SK-N-SH (cell line): ENCODE data around the gene ODAD2. TPM values are rescaled to one million over a fixed set of nuclear protein-coding genes. Genes with fewer than 3 reads are reported as not detected.

Experiments
- CTCF ChIA-PET: fragments of 300-600, 350-600 bp; formaldehyde crosslinking; extraction: SDS; loops from one replicate; lab custom pipeline; 2021; lab: Yijun Ruan, JAX
- POLR2A ChIA-PET: fragments of 350-600 bp; sonication (Branson Sonifier 250); formaldehyde crosslinking; extraction: SDS; loops from one replicate; lab custom pipeline; 2020; ENCODE audit warnings: antibody characterized with exemption, inconsistent platforms; lab: Yijun Ruan, JAX
- DNase-seq: peaks from one replicate; pipeline ENCODE4 v3.0.0; 2012
- H2AFZ ChIP-seq: fragments of 200-600 bp; sonication (generic); 2 replicates; pipeline ENCODE4 v1.8.1; 2016; ENCODE audit warnings: antibody characterized with exemption, mild to moderate bottlenecking, low read depth
- H3F3A ChIP-seq: fragments of 200-600 bp; sonication (generic); replicated peaks from 2 replicates; pipeline ENCODE3; 2016; ENCODE audit warnings: antibody characterized with exemption, mild to moderate bottlenecking; ENCODE audit not compliant: insufficient read depth
- H3K27ac ChIP-seq, 2 experiments: fragments of 200-500 bp in 1 of 2; fragments of 200-600 bp in 1 of 2; sonication (Bioruptor generic) in 1 of 2; sonication (generic), shearing (Covaris generic) in 1 of 2; 2 replicates each; pipeline versions ENCODE4 v1.5.1 to v1.6.1; 2014 to 2016; ENCODE audit warnings: low read depth in 2 of 2, inconsistent platforms in 1 of 2, low read length in 1 of 2, mild to moderate bottlenecking in 1 of 2, mixed read lengths in 1 of 2
- H3K27me3 ChIP-seq: fragments of 200-600 bp; sonication (generic), shearing (Covaris generic); 2 replicates; pipeline ENCODE4 v1.6.1; 2016; ENCODE audit warnings: mixed run types; ENCODE audit not compliant: insufficient read depth
- H3K36me3 ChIP-seq, 2 experiments: fragments of 200-500 bp in 1 of 2; fragments of 200-600 bp in 1 of 2; sonication (Bioruptor generic) in 1 of 2; sonication (generic) in 1 of 2; replicated peaks in 1 of 2; 2 replicates each; pipeline versions ENCODE3 to v1.5.1; 2014 to 2016; ENCODE audit warnings: low read length in 1 of 2, mild to moderate bottlenecking in 1 of 2; ENCODE audit not compliant: insufficient read depth in 2 of 2, control insufficient read depth in 1 of 2
- H3K4me1 ChIP-seq, 2 experiments: fragments of 200-500 bp in 1 of 2; fragments of 200-600 bp in 1 of 2; sonication (Bioruptor generic) in 1 of 2; sonication (generic), shearing (Covaris generic) in 1 of 2; 2 replicates each; pipeline versions ENCODE4 v1.5.1 to v1.6.1; 2014 to 2016; ENCODE audit warnings: low read depth in 1 of 2, low read length in 1 of 2, mixed run types in 1 of 2; ENCODE audit not compliant: insufficient read depth in 2 of 2, control insufficient read depth in 1 of 2
- H3K4me2 ChIP-seq: fragments of 200-600 bp; sonication (generic), shearing (Covaris generic); 2 replicates; pipeline ENCODE4 v1.6.1; 2017; ENCODE audit warnings: mixed run types
- H3K4me3 ChIP-seq, 2 experiments: fragments of 200-500 bp in 1 of 2; fragments of 200-600 bp in 1 of 2; sonication (Bioruptor generic) in 1 of 2; sonication (generic), shearing (Covaris generic) in 1 of 2; 2 replicates each; pipeline versions ENCODE4 v1.5.1 to v1.8.1; 2014 to 2016; ENCODE audit warnings: low read depth in 2 of 2, inconsistent platforms in 1 of 2, low read length in 1 of 2, mild to moderate bottlenecking in 1 of 2, mixed read lengths in 1 of 2, moderate library complexity in 1 of 2
- H3K79me2 ChIP-seq: fragments of 200-600 bp; sonication (generic); 2 replicates; pipeline ENCODE4 v1.8.1; 2017; ENCODE audit warnings: mild to moderate bottlenecking; ENCODE audit not compliant: insufficient read depth
- H3K9ac ChIP-seq: fragments of 200-600 bp; sonication (generic); 2 replicates; pipeline ENCODE4 v1.6.1; 2017; ENCODE audit warnings: mixed run types
- H3K9me2 ChIP-seq: fragments of 200-600 bp; sonication (generic); 2 replicates; pipeline ENCODE4 v1.6.1; 2017; ENCODE audit warnings: mixed run types
- H3K9me3 ChIP-seq: fragments of 200-600 bp; sonication (generic); 2 replicates; pipeline ENCODE4 v1.6.1; 2017; ENCODE audit warnings: mixed run types, mild to moderate bottlenecking, moderate library complexity
- H4K20me1 ChIP-seq: fragments of 200-600 bp; sonication (generic); 2 replicates; pipeline ENCODE4 v1.6.1; 2017; ENCODE audit warnings: mild to moderate bottlenecking, mixed run types; ENCODE audit not compliant: insufficient read depth
- CHD2 ChIP-seq: fragments of 150-350 bp; IDR thresholded peaks from 2 replicates; pipeline ENCODE4 v1.6.1; 2018; ENCODE audit warnings: low read length; ENCODE audit not compliant: partially characterized antibody
- CTCF ChIP-seq: fragments of 200-600 bp; sonication (generic); IDR thresholded peaks from 2 replicates; pipeline ENCODE4 v1.6.1; 2017; ENCODE audit warnings: antibody characterized with exemption, mild to moderate bottlenecking, moderate library complexity
- ELF1 ChIP-seq: IDR thresholded peaks from 2 replicates; pipeline ENCODE4 v1.4.0; 2012
- EZH2phosphoT487 ChIP-seq: fragments of 200-600 bp; sonication (generic); IDR thresholded peaks from 2 replicates; pipeline ENCODE4 v1.6.1; 2017; ENCODE audit warnings: low read depth, mixed run types, mild to moderate bottlenecking, antibody characterized with exemption, moderate library complexity, borderline replicate concordance
- FOSL2 ChIP-seq: IDR thresholded peaks from 2 replicates; pipeline ENCODE4 v1.4.0; 2012; ENCODE audit warnings: low read depth, mild to moderate bottlenecking, moderate library complexity, borderline replicate concordance
- FOXM1 ChIP-seq: IDR thresholded peaks from 2 replicates; pipeline ENCODE4 v1.4.0; 2012; ENCODE audit warnings: low read depth, mild to moderate bottlenecking
- GABPA ChIP-seq: IDR thresholded peaks from 2 replicates; pipeline ENCODE4 v1.4.0; 2012; ENCODE audit warnings: low read depth, mild to moderate bottlenecking
- GATA2 ChIP-seq: sonication (generic); formaldehyde crosslinking; IDR thresholded peaks from 2 replicates; pipeline ENCODE4 v1.5.0; 2020; ENCODE audit warnings: mild to moderate bottlenecking, missing genetic modification reagents
- IRF3 ChIP-seq: fragments of 150-350 bp; IDR thresholded peaks from 2 replicates; pipeline ENCODE4 v1.6.1; 2016; ENCODE audit warnings: mild to moderate bottlenecking, low read depth, low read length
- MAX ChIP-seq: IDR thresholded peaks from 2 replicates; pipeline ENCODE4 v1.4.0; 2012; ENCODE audit warnings: low read depth
- MXI1 ChIP-seq: IDR thresholded peaks from 2 replicates; pipeline ENCODE4 v1.6.1; 2012; ENCODE audit warnings: mild to moderate bottlenecking, low read depth, low read length, improper control_type of control experiment
- NFIC ChIP-seq: IDR thresholded peaks from 2 replicates; pipeline ENCODE4 v1.4.0; 2012; ENCODE audit warnings: borderline replicate concordance
- RAD21 ChIP-seq: IDR thresholded peaks from 2 replicates; pipeline ENCODE4 v1.6.1; 2012; ENCODE audit warnings: mild to moderate bottlenecking, low read length
- RFX5 ChIP-seq: IDR thresholded peaks from 2 replicates; pipeline ENCODE4 v1.6.1; 2012; ENCODE audit warnings: mild to moderate bottlenecking, improper control_type of control experiment, low read length
- SIN3A ChIP-seq: IDR thresholded peaks from 2 replicates; pipeline ENCODE4 v1.6.1; 2012; ENCODE audit warnings: low read depth, mild to moderate bottlenecking, low read length, moderate library complexity, borderline replicate concordance
- TAF1 ChIP-seq: IDR thresholded peaks from 2 replicates; pipeline ENCODE4 v1.6.1; 2012; ENCODE audit warnings: low read depth, mild to moderate bottlenecking, low read length, moderate library complexity, borderline replicate concordance
- TCF12 ChIP-seq: IDR thresholded peaks from 2 replicates; pipeline ENCODE4 v1.4.0; 2012
- YY1 ChIP-seq: IDR thresholded peaks from 2 replicates; pipeline ENCODE4 v1.4.0; 2012; ENCODE audit warnings: low read depth, mild to moderate bottlenecking
- ZBTB33 ChIP-seq: IDR thresholded peaks from 2 replicates; pipeline ENCODE4 v1.4.0; 2012; ENCODE audit warnings: low read depth, borderline replicate concordance
- WGBS: methylation state at CpG from one replicate; pipeline ENCODE4 v1.1.6; 2017; ENCODE audit warnings: low lambda C conversion rate; 5-methylcytosine and 5-hydroxymethylcytosine counted together
- polyA plus RNA-seq, 3 experiments: library from polyadenylated mRNA; depleted of rRNA; stranded (reverse); fragments of >200 nt; gene quantifications; 2 replicates each; pipeline ENCODE4 v1.2.3, GENCODE V29; 2012

The ODAD2 gene
- polyA plus RNA-seq, 1 of the 3 experiments (the other 2 are of a cell fraction): not detected

- ChIA-PET CTCF (no interaction called here), POLR2A (no interaction called here)
- Histone ChIP-seq H3K27ac (no peak overlapping the region), H4K20me1 (no peaks in the 10 kb centered on the region), H3K4me3 (no peak overlapping the region), H2AFZ (no peak overlapping the region), H3K4me1 (no peaks in the 10 kb centered on the region), H3K9me2 (no peaks in the 10 kb centered on the region), H3K9me3 (no peaks in the 10 kb centered on the region), H3K9ac (no peak overlapping the region), H3K27me3 (no peaks in the 10 kb centered on the region), H3K36me3 (no peaks in the 10 kb centered on the region), H3K79me2 (no peaks in the 10 kb centered on the region), H3F3A (no peaks in the 10 kb centered on the region), H3K4me2 (no peak overlapping the region)
- WGBS: 2% methylated on average over 3 of the region's 3 CpGs
- TF ChIP-seq CTCF: no peak
- no peak for TF ChIP-seq GATA2 (CRISPR knock-in tag)
- TF ChIP-seq RFX5: no peak
- TF ChIP-seq IRF3: no peak
- no peak for TF ChIP-seq GABPA
- no peak for TF ChIP-seq RAD21
- TF ChIP-seq NFIC: no peak
- no peak for TF ChIP-seq MAX
- no peak for TF ChIP-seq FOXM1
- TF ChIP-seq FOSL2: no peak
- no peak for TF ChIP-seq ZBTB33
- TF ChIP-seq SIN3A: no peak
- no peak for TF ChIP-seq TAF1
- TF ChIP-seq CHD2: no peak
- no peak for TF ChIP-seq YY1
- no peak for TF ChIP-seq MXI1
- TF ChIP-seq ELF1: no peak
- no peak for TF ChIP-seq TCF12
- TF ChIP-seq EZH2phosphoT487: no peak
- no peak for DNase-seq
These were observed 47.7 kb upstream of the ODAD2 start for GRCh38 chr10:28046579-28046978.
